DLD1 (cell line): ENCODE data around the gene KCNQ5.

ENCODE experiments used
- in situ Hi-C: cut with HindIII; loops from 2 replicates; pipeline ENCODE4 v1.10.0; 2017; ENCODE audit warnings: low sequenced_read_pairs

Gene KCNQ5

GRCh38 chr6:72738091-72738490 is 116.2 kb downstream of the KCNQ5 start:
- in situ Hi-C loops: no loop called here

- in situ Hi-C loops: no loop called here
These were observed 117.5 kb downstream of the KCNQ5 start for GRCh38 chr6:72739368-72739779.

- in situ Hi-C loops: no loop called here
These were observed 118.3 kb downstream of the KCNQ5 start for GRCh38 chr6:72740135-72740534.

- in situ Hi-C loops: no loop called here
These were observed 119.2 kb downstream of the KCNQ5 start for GRCh38 chr6:72741083-72741482.

GRCh38 chr6:72742001-72742673 is 120.3 kb downstream of the KCNQ5 start:
- in situ Hi-C loops: no loop called here

GRCh38 chr6:72746276-72746675 is 124.4 kb downstream of the KCNQ5 start:
- in situ Hi-C loops: no loop called here

GRCh38 chr6:72748759-72749158 is 126.9 kb downstream of the KCNQ5 start:
- in situ Hi-C loops: no loop called here

- in situ Hi-C loops: no loop called here
These were observed 133.9 kb downstream of the KCNQ5 start for GRCh38 chr6:72755752-72756151.

- in situ Hi-C loops: no loop called here
These were observed 135.2 kb downstream of the KCNQ5 start for GRCh38 chr6:72757048-72757447.

GRCh38 chr6:72757926-72758325 is 136.1 kb downstream of the KCNQ5 start:
- in situ Hi-C loops: no loop called here

- in situ Hi-C loops: no loop called here
These were observed 137.0 kb downstream of the KCNQ5 start for GRCh38 chr6:72758901-72759300.

GRCh38 chr6:72760114-72760793 is 138.4 kb downstream of the KCNQ5 start:
- in situ Hi-C loops: no loop called here

GRCh38 chr6:72761761-72762160 is 139.9 kb downstream of the KCNQ5 start:
- in situ Hi-C loops: no loop called here

- in situ Hi-C loops: no loop called here
These were observed 147.7 kb downstream of the KCNQ5 start for GRCh38 chr6:72769459-72770125.

- in situ Hi-C loops: no loop called here
These were observed 149.1 kb downstream of the KCNQ5 start for GRCh38 chr6:72770959-72771358.

GRCh38 chr6:72776456-72776855 is 154.6 kb downstream of the KCNQ5 start:
- in situ Hi-C loops: no loop called here

GRCh38 chr6:72781624-72782023 is 159.8 kb downstream of the KCNQ5 start:
- in situ Hi-C loops: no loop called here

GRCh38 chr6:72783035-72783434 is 161.2 kb downstream of the KCNQ5 start:
- in situ Hi-C loops: no loop called here

GRCh38 chr6:72783666-72784065 is 161.8 kb downstream of the KCNQ5 start:
- in situ Hi-C loops: no loop called here

- in situ Hi-C loops: no loop called here
These were observed 162.2 kb downstream of the KCNQ5 start for GRCh38 chr6:72784071-72784470.

- in situ Hi-C loops: no loop called here
These were observed 162.7 kb downstream of the KCNQ5 start for GRCh38 chr6:72784581-72784980.

- in situ Hi-C loops: no loop called here
These were observed 165.6 kb downstream of the KCNQ5 start for GRCh38 chr6:72787391-72788031.
